ENCODE results near the gene RHOBTB1.
"Not testable (repeated sequence)": the region's sequence is repeated elsewhere in the genome, so short reads cannot be mapped to it uniquely, and the experiment has no call there.

The RHOBTB1 gene

GRCh38 chr10:60856405-60856804, 87.6 kb downstream of the RHOBTB1 start:
- DNase-seq = no peak

- DNase-seq = no peak
Observed at GRCh38 chr10:60853637-60854036, 90.3 kb downstream of the RHOBTB1 start.

GRCh38 chr10:60853107-60853506, 90.9 kb downstream of the RHOBTB1 start:
- DNase-seq = no peak

GRCh38 chr10:60849740-60850139, 94.2 kb downstream of the RHOBTB1 start:
- DNase-seq = no peak

- DNase-seq = no peak
Observed at GRCh38 chr10:60849217-60849616, 94.8 kb downstream of the RHOBTB1 start.

- no peak for DNase-seq
Observed at GRCh38 chr10:60848680-60849079, 95.3 kb downstream of the RHOBTB1 start.

- DNase-seq = no peak
Observed at GRCh38 chr10:60848126-60848525, 95.9 kb downstream of the RHOBTB1 start.

- DNase-seq = no peak
Observed at GRCh38 chr10:60846173-60846572, 97.8 kb downstream of the RHOBTB1 start.

- no peak for DNase-seq
Observed at GRCh38 chr10:60845038-60845437, 98.9 kb downstream of the RHOBTB1 start.

- DNase-seq = no peak
Observed at GRCh38 chr10:60842694-60843093, 101.3 kb downstream of the RHOBTB1 start.

- not testable (repeated sequence) for DNase-seq
Observed at GRCh38 chr10:60841227-60841626, 102.8 kb downstream of the RHOBTB1 start.

GRCh38 chr10:60835049-60835448, 108.9 kb downstream of the RHOBTB1 start:
- DNase-seq = no peak

- DNase-seq = no peak
Observed at GRCh38 chr10:60834401-60834800, 109.6 kb downstream of the RHOBTB1 start.

GRCh38 chr10:60832136-60832535, 111.8 kb downstream of the RHOBTB1 start:
- DNase-seq = not testable (repeated sequence)

GRCh38 chr10:60828489-60828852, 115.5 kb downstream of the RHOBTB1 start:
- DNase-seq = no peak

GRCh38 chr10:60827791-60828488, 116.0 kb downstream of the RHOBTB1 start:
- DNase-seq = no peak

GRCh38 chr10:60825520-60825919, 118.5 kb downstream of the RHOBTB1 start:
- no peak for DNase-seq

- DNase-seq = no peak
Observed at GRCh38 chr10:60823324-60823723, 120.7 kb downstream of the RHOBTB1 start.

GRCh38 chr10:60822809-60823208, 121.2 kb downstream of the RHOBTB1 start:
- no peak for DNase-seq

GRCh38 chr10:60821656-60822055, 122.3 kb downstream of the RHOBTB1 start:
- DNase-seq = no peak

- DNase-seq = no peak
Observed at GRCh38 chr10:60820093-60820754, 123.8 kb downstream of the RHOBTB1 start.
